HCT116 (cell line): ENCODE data around the gene LPCAT2.

Experiments used
- EZH2phosphoT487 ChIP-seq: fragments of 200-600 bp; IDR thresholded peaks from 2 replicates; pipeline ENCODE4 v1.6.1; 2018; ENCODE audit warnings: antibody characterized with exemption, borderline replicate concordance
- JUND ChIP-seq: IDR thresholded peaks from 2 replicates; pipeline ENCODE4 v1.6.1; 2012
- MAX ChIP-seq: IDR thresholded peaks from 2 replicates; pipeline ENCODE4 v1.6.1; 2012
- POLR2A ChIP-seq: IDR thresholded peaks from 2 replicates; pipeline ENCODE4 v1.7.0; 2011; ENCODE audit warnings: borderline replicate concordance; ENCODE audit not compliant: insufficient read depth, insufficient read length; ENCODE audit errors: extremely low read depth
- POLR2AphosphoS5 ChIP-seq: IDR thresholded peaks from 2 replicates; pipeline ENCODE4 v1.6.1; 2011; ENCODE audit warnings: mild to moderate bottlenecking, low read depth, low read length, moderate library complexity
- RAD21 ChIP-seq: IDR thresholded peaks from 2 replicates; pipeline ENCODE4 v1.6.1; 2012; ENCODE audit warnings: low read depth, mild to moderate bottlenecking
- SP1 ChIP-seq: IDR thresholded peaks from 2 replicates; pipeline ENCODE4 v1.6.1; 2012; ENCODE audit warnings: low read depth
- ZFX ChIP-seq: fragments of 450-650 bp; IDR thresholded peaks from 2 replicates; pipeline ENCODE4 v1.6.1; 2017
- ZNF274 ChIP-seq: fragments of 200-500 bp; sonication (Bioruptor generic); IDR thresholded peaks from 2 replicates; pipeline ENCODE4 v1.6.1; 2014; ENCODE audit warnings: mild to moderate bottlenecking, low read depth, low read length, inconsistent platforms
- TF ChIP-seq, protein P1 (sequence below), 3 experiments: fragments of 200-600 bp in 1 of 3; sonication (generic) in 1 of 3; IDR thresholded peaks in 2 of 3; conservative IDR thresholded peaks in 1 of 3; 2 replicates each; pipeline ENCODE4 v1.5.1; 2012 to 2017; ENCODE audit warnings: low read depth in 2 of 3, low read length in 2 of 3, antibody characterized with exemption in 1 of 3, borderline replicate concordance in 1 of 3, control low read depth in 1 of 3, mild to moderate bottlenecking in 1 of 3, mixed read lengths in 1 of 3, mixed run types in 1 of 3, moderate library complexity in 1 of 3; ENCODE audit not compliant: insufficient read depth in 1 of 3
- TF ChIP-seq, protein P2 (sequence below): IDR thresholded peaks from 2 replicates; pipeline ENCODE4 v1.6.1; 2012; ENCODE audit warnings: low read depth

DNA sequence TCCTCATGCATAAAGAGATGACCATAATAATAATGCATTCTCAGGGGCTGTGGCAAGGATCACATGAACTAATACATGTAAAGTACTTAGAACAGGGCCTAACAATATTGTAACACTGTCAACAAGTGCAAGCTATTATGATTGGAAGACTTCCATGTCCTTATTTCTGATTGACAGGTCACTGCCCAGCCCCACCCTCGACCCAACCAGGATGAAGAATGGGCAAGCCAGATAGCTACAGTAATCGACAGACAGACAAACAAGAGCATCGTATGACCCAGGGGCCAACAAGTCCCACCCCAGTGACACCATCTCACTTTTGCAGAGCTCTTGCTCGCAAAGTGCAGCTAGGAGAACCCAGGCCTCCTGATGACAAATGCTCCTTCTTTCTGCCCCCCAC lies 44.5 kb upstream of the LPCAT2 start:
- TF ChIP-seq RAD21 (no peak), POLR2AphosphoS5 (no peak), MAX (no peak), SP1 (no peak), JUND (no peak), ZNF274 (no peak), POLR2A (no peak), ZFX (no peak), EZH2phosphoT487 (no peak)
- TF ChIP-seq, protein P1, sequence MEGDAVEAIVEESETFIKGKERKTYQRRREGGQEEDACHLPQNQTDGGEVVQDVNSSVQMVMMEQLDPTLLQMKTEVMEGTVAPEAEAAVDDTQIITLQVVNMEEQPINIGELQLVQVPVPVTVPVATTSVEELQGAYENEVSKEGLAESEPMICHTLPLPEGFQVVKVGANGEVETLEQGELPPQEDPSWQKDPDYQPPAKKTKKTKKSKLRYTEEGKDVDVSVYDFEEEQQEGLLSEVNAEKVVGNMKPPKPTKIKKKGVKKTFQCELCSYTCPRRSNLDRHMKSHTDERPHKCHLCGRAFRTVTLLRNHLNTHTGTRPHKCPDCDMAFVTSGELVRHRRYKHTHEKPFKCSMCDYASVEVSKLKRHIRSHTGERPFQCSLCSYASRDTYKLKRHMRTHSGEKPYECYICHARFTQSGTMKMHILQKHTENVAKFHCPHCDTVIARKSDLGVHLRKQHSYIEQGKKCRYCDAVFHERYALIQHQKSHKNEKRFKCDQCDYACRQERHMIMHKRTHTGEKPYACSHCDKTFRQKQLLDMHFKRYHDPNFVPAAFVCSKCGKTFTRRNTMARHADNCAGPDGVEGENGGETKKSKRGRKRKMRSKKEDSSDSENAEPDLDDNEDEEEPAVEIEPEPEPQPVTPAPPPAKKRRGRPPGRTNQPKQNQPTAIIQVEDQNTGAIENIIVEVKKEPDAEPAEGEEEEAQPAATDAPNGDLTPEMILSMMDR (IDR thresholded peaks at IDR 0.05 in 2 of 3, conservative IDR thresholded peaks at IDR 0.05 in 1 of 3; ENCODE audit: borderline replicate concordance in 1 of 3, insufficient read depth in 1 of 3, low read depth in 2 of 3, low read length in 2 of 3) = no peak
- TF ChIP-seq, protein P2, sequence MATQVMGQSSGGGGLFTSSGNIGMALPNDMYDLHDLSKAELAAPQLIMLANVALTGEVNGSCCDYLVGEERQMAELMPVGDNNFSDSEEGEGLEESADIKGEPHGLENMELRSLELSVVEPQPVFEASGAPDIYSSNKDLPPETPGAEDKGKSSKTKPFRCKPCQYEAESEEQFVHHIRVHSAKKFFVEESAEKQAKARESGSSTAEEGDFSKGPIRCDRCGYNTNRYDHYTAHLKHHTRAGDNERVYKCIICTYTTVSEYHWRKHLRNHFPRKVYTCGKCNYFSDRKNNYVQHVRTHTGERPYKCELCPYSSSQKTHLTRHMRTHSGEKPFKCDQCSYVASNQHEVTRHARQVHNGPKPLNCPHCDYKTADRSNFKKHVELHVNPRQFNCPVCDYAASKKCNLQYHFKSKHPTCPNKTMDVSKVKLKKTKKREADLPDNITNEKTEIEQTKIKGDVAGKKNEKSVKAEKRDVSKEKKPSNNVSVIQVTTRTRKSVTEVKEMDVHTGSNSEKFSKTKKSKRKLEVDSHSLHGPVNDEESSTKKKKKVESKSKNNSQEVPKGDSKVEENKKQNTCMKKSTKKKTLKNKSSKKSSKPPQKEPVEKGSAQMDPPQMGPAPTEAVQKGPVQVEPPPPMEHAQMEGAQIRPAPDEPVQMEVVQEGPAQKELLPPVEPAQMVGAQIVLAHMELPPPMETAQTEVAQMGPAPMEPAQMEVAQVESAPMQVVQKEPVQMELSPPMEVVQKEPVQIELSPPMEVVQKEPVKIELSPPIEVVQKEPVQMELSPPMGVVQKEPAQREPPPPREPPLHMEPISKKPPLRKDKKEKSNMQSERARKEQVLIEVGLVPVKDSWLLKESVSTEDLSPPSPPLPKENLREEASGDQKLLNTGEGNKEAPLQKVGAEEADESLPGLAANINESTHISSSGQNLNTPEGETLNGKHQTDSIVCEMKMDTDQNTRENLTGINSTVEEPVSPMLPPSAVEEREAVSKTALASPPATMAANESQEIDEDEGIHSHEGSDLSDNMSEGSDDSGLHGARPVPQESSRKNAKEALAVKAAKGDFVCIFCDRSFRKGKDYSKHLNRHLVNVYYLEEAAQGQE = no peak
